CD8-positive, alpha-beta memory T cell (primary cell): ENCODE data around the gene HMGB4. TPM values are rescaled to one million over a fixed set of nuclear protein-coding genes. Genes with fewer than 3 reads are reported as not detected.

Experiments
- CTCF ChIA-PET: fragments of 350-600 bp; sonication (Branson Sonifier 250); formaldehyde crosslinking; loops from one replicate; lab custom pipeline; 2021; ENCODE audit warnings: antibody characterized with exemption; lab: Charles Lee
- POLR2A ChIA-PET: fragments of 350-600 bp; sonication (Branson Sonifier 250); formaldehyde crosslinking; loops from one replicate; lab custom pipeline; 2021; ENCODE audit warnings: antibody characterized with exemption; lab: Charles Lee
- DNase-seq, 5 donors: peaks; one replicate each; pipeline versions ENCODE4 v3.0.0 to v3.0.0-alpha.2; 2020 to 2022; ENCODE audit warnings: mixed read lengths in 1 of 5
- H3K27ac ChIP-seq: one replicate; pipeline ENCODE4 v1.7.0; 2013; ENCODE audit warnings: low read depth, mild to moderate bottlenecking, low read length, moderate library complexity
- H3K27me3 ChIP-seq: 2 replicates; pipeline ENCODE4 v1.7.0; 2013; ENCODE audit warnings: low read length, mild to moderate bottlenecking; ENCODE audit not compliant: insufficient read depth, poor library complexity, severe bottlenecking
- H3K36me3 ChIP-seq: 2 replicates; pipeline ENCODE4 v1.7.0; 2013; ENCODE audit warnings: mild to moderate bottlenecking, low read length, moderate library complexity; ENCODE audit not compliant: insufficient read depth
- H3K4me1 ChIP-seq: 2 replicates; pipeline ENCODE4 v1.7.0; 2013; ENCODE audit warnings: mild to moderate bottlenecking, low read length, moderate library complexity; ENCODE audit not compliant: insufficient read depth
- H3K4me3 ChIP-seq: 2 replicates; pipeline ENCODE4 v1.7.0; 2013; ENCODE audit warnings: mild to moderate bottlenecking, low read length
- H3K9me3 ChIP-seq: 2 replicates; pipeline ENCODE4 v1.7.0; 2013; ENCODE audit warnings: mild to moderate bottlenecking, low read length
- H3K27ac Mint-ChIP-seq, 8 donors: one replicate each; pipeline ENCODE4 v1.8.0; 2020 to 2021; ENCODE audit warnings: mixed read lengths in 8 of 8, mild to moderate bottlenecking in 6 of 8, inconsistent platforms in 3 of 8, moderate library complexity in 3 of 8
- H3K27me3 Mint-ChIP-seq, 2 donors: one replicate each; pipeline ENCODE4 v1.8.0; 2020 to 2021; ENCODE audit warnings: mixed read lengths in 2 of 2, mild to moderate bottlenecking in 1 of 2, moderate library complexity in 1 of 2
- H3K36me3 Mint-ChIP-seq, 3 donors: one replicate each; pipeline ENCODE4 v1.8.0; 2020 to 2021; ENCODE audit warnings: mixed read lengths in 3 of 3, inconsistent platforms in 1 of 3, mild to moderate bottlenecking in 1 of 3
- H3K4me1 Mint-ChIP-seq, 3 donors: one replicate each; pipeline ENCODE4 v1.8.0; 2020 to 2021; ENCODE audit warnings: mixed read lengths in 3 of 3, inconsistent platforms in 1 of 3, mild to moderate bottlenecking in 1 of 3
- H3K4me3 Mint-ChIP-seq, 7 donors: one replicate each; pipeline ENCODE4 v1.8.0; 2020 to 2021; ENCODE audit warnings: mixed read lengths in 7 of 7, mild to moderate bottlenecking in 6 of 7, moderate library complexity in 4 of 7, inconsistent platforms in 2 of 7
- H3K9me3 Mint-ChIP-seq, 5 donors: one replicate each; pipeline ENCODE4 v1.8.0; 2020 to 2022; ENCODE audit warnings: mixed read lengths in 5 of 5, mild to moderate bottlenecking in 3 of 5, moderate library complexity in 2 of 5, inconsistent platforms in 1 of 5
- polyA plus RNA-seq: library from polyadenylated mRNA; unstranded; fragments of 300-500 nt; fragmentation: Illumina TruSeq; gene quantifications from one replicate; pipeline ENCODE4 v1.2.3, GENCODE V29; 2021
- total RNA-seq, 2 experiments: library from RNA; stranded (reverse); gene quantifications; one replicate each; pipeline ENCODE4 v1.2.3, GENCODE V29; 2021

Gene HMGB4
- total and polyA plus RNA-seq, 3 experiments from 2014 or later = not detected

DNA sequence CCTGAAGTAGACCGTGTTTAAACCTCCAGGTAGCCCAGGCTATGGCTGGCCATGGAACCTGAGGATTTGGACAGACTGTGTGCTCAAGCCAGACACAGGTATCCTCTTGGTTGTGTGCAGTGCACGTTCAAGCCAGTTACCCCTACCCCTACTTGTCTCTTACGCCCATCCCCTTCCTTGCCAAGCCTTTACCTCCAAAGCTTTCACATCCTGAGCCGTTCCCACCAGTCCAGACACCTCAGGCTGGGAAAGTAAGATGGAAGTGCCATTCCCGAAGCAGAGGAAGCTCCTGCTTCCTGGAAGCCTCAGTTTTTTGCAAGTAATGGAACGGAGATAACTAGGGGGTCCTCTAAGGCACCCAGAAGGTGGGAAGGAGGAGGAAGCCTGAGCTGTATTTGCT is 41.5 kb upstream of the HMGB4 start:
- H3K4me1 ChIP-seq = no peaks in the 10 kb centered on the region
- H3K4me3 Mint-ChIP-seq = no peak overlapping the region
- DNase-seq = no peak
- no peak overlapping the region for H3K4me3 ChIP-seq
- no peaks in the 10 kb centered on the region for H3K36me3 ChIP-seq
- peaks cover 8 to 29% of the 10 kb centered on the region in 2 donors for H3K27me3 Mint-ChIP-seq
- POLR2A ChIA-PET = no interaction called here
- H3K27me3 ChIP-seq = no peaks in the 10 kb centered on the region
- H3K9me3 ChIP-seq = no peaks in the 10 kb centered on the region
- peaks cover 0 to 3% (median 0%) of the 10 kb centered on the region in 5 donors for H3K9me3 Mint-ChIP-seq
- H3K36me3 Mint-ChIP-seq = peaks cover 0 to 2% (median 0%) of the 10 kb centered on the region in 3 donors
- H3K4me1 Mint-ChIP-seq = no peaks in the 10 kb centered on the region
- CTCF ChIA-PET = no interaction called here
- H3K27ac ChIP-seq = no peak overlapping the region
- H3K27ac Mint-ChIP-seq = no peak overlapping the region

DNA sequence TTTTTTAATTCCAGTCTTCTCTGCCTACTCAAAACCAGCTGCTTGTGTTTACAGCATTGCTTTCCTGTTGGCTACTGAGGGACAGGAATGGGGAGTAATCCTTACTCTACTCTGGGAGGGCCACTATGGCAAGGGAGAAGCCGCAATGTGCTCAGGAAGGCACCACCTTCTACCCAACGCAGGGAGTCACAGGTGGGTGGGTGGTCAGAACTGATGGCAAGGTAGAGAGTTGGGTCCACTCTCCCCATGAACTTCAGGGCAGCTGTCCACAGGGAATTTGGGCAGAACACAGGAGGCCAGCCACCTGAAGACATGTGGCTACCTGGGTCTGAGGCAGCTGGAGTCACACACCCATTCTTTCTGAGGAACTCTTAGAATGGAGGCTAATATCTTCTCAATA is 40.5 kb upstream of the HMGB4 start:
- H3K4me3 Mint-ChIP-seq = no peak overlapping the region
- Histone ChIP-seq H3K9me3 (no peaks in the 10 kb centered on the region), H3K4me3 (no peak overlapping the region), H3K36me3 (no peaks in the 10 kb centered on the region), H3K4me1 (no peaks in the 10 kb centered on the region), H3K27me3 (no peaks in the 10 kb centered on the region), H3K27ac (no peak overlapping the region)
- ChIA-PET POLR2A (no interaction called here), CTCF (no interaction called here)
- H3K4me1 Mint-ChIP-seq = no peaks in the 10 kb centered on the region
- peaks cover 0 to 2% (median 0%) of the 10 kb centered on the region in 3 donors for H3K36me3 Mint-ChIP-seq
- no peak overlapping the region for H3K27ac Mint-ChIP-seq
- no peak for DNase-seq
- H3K27me3 Mint-ChIP-seq = peaks cover 8 to 30% of the 10 kb centered on the region in 2 donors
- peaks cover 0 to 3% (median 0%) of the 10 kb centered on the region in 5 donors for H3K9me3 Mint-ChIP-seq

GRCh38 chr1:33823830-33824229 is 40.0 kb upstream of the HMGB4 start:
- Histone ChIP-seq H3K9me3 (no peaks in the 10 kb centered on the region), H3K36me3 (no peaks in the 10 kb centered on the region), H3K4me3 (no peak overlapping the region), H3K27ac (no peak overlapping the region), H3K4me1 (no peaks in the 10 kb centered on the region), H3K27me3 (no peaks in the 10 kb centered on the region)
- Mint-ChIP-seq H3K9me3 (peaks cover 0 to 3% (median 0%) of the 10 kb centered on the region in 5 donors), H3K27ac (no peak overlapping the region), H3K4me1 (no peaks in the 10 kb centered on the region), H3K36me3 (peaks cover 0 to 2% (median 0%) of the 10 kb centered on the region in 3 donors), H3K4me3 (no peak overlapping the region), H3K27me3 (peaks cover 8 to 32% of the 10 kb centered on the region in 2 donors)
- CTCF ChIA-PET = no interaction called here
- DNase-seq = no peak
- POLR2A ChIA-PET = no interaction called here

DNA sequence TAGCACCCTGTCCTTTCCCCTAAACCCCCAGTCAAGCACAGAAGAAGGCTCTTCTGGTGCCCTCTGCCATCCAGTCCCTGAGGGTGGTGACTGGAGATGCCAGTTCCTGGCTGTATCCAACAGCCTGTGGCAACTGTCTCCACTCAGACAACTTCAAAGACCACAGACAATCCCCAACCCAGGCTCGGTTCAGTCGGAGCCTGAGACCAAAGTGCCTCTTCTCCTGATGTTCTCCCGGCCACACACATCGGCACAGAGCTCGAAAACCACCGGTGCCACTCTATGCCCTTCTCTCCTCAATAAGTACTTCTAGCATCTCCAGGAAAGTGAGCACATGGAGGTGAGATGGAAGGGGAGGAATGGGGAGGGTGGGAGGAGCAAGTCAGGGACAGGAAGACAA is 39.6 kb upstream of the HMGB4 start:
- no peak for DNase-seq
- H3K4me1 Mint-ChIP-seq = no peaks in the 10 kb centered on the region
- H3K36me3 Mint-ChIP-seq = peaks cover 0 to 2% (median 0%) of the 10 kb centered on the region in 3 donors
- H3K4me3 Mint-ChIP-seq = no peak overlapping the region
- Histone ChIP-seq H3K27me3 (no peaks in the 10 kb centered on the region), H3K27ac (no peak overlapping the region), H3K4me1 (no peaks in the 10 kb centered on the region), H3K36me3 (no peaks in the 10 kb centered on the region), H3K9me3 (no peaks in the 10 kb centered on the region), H3K4me3 (no peak overlapping the region)
- ChIA-PET POLR2A (no interaction called here), CTCF (no interaction called here)
- H3K9me3 Mint-ChIP-seq = peaks cover 0 to 3% (median 0%) of the 10 kb centered on the region in 5 donors
- H3K27ac Mint-ChIP-seq = no peak overlapping the region
- H3K27me3 Mint-ChIP-seq = peaks cover 8 to 35% of the 10 kb centered on the region in 2 donors

DNA sequence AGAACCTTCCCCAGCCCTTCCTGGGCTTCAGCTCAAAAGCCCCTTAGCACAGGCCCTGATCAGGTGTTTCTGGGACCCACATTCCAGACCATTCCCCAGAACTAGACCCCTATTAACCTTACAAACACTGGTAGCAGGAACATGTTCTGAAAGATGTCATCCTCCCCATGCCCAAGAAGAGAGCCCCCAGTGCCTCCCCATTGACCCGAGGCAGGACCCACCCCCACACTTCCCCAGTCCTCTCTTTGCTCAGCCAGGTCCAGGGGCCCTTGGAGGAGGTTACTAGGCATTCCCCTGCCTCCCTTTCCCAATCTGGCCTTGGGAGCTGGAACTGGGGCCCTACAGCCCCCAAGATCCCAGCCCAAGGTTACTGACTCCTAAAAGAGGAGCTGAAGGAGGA is 38.9 kb upstream of the HMGB4 start:
- ChIA-PET POLR2A (no interaction called here), CTCF (no interaction called here)
- Mint-ChIP-seq H3K36me3 (peaks cover 0 to 2% (median 0%) of the 10 kb centered on the region in 3 donors), H3K27ac (no peak overlapping the region), H3K27me3 (peaks cover 8 to 32% of the 10 kb centered on the region in 2 donors), H3K9me3 (peaks cover 0 to 3% (median 0%) of the 10 kb centered on the region in 5 donors), H3K4me3 (no peak overlapping the region), H3K4me1 (no peaks in the 10 kb centered on the region)
- DNase-seq = no peak
- Histone ChIP-seq H3K27ac (no peak overlapping the region), H3K4me3 (no peak overlapping the region), H3K27me3 (no peaks in the 10 kb centered on the region), H3K9me3 (no peaks in the 10 kb centered on the region), H3K36me3 (no peaks in the 10 kb centered on the region), H3K4me1 (no peaks in the 10 kb centered on the region)

GRCh38 chr1:33825506-33825905 is 38.4 kb upstream of the HMGB4 start:
- DNase-seq = no peak
- Mint-ChIP-seq H3K9me3 (peaks cover 0 to 3% (median 0%) of the 10 kb centered on the region in 5 donors), H3K27me3 (peaks cover 8 to 31% of the 10 kb centered on the region in 2 donors), H3K36me3 (peaks cover 0 to 2% (median 0%) of the 10 kb centered on the region in 3 donors), H3K4me3 (no peak overlapping the region), H3K27ac (no peak overlapping the region), H3K4me1 (no peaks in the 10 kb centered on the region)
- ChIA-PET POLR2A (no interaction called here), CTCF (no interaction called here)
- Histone ChIP-seq H3K4me3 (no peak overlapping the region), H3K27me3 (no peaks in the 10 kb centered on the region), H3K36me3 (no peaks in the 10 kb centered on the region), H3K4me1 (no peaks in the 10 kb centered on the region), H3K27ac (no peak overlapping the region), H3K9me3 (no peaks in the 10 kb centered on the region)

DNA sequence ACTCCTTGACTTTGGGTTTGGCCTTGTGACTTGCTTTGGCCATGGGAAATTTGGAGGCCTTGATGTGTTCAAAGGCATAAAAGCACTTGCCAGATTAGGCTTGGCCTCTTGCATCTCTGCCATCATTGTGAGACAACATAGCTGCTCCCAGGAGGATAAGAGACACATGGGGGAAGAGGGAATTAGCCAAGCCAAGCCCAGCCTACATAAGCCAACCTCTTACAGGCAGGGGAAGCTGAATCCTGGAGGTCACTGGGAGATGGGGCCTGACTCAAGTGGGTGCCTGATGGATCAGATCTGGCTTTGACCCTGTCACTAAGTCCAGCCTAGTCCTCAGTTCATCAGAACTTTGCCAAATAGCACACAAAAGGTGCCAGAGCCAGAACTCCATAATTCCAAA is 37.6 kb upstream of the HMGB4 start:
- Mint-ChIP-seq H3K36me3 (peaks cover 0 to 2% (median 0%) of the 10 kb centered on the region in 3 donors), H3K27ac (no peak overlapping the region), H3K4me3 (no peak overlapping the region), H3K9me3 (no peaks in the 10 kb centered on the region), H3K27me3 (peaks cover 10 to 31% of the 10 kb centered on the region in 2 donors), H3K4me1 (no peaks in the 10 kb centered on the region)
- DNase-seq = no peak
- POLR2A ChIA-PET = no interaction called here
- Histone ChIP-seq H3K9me3 (no peaks in the 10 kb centered on the region), H3K27ac (no peak overlapping the region), H3K27me3 (no peaks in the 10 kb centered on the region), H3K36me3 (no peaks in the 10 kb centered on the region), H3K4me1 (no peaks in the 10 kb centered on the region), H3K4me3 (no peak overlapping the region)
- CTCF ChIA-PET = no interaction called here

- CTCF ChIA-PET = no interaction called here
- no peaks in the 10 kb centered on the region for H3K9me3 Mint-ChIP-seq
- no peaks in the 10 kb centered on the region for H3K4me1 Mint-ChIP-seq
- Histone ChIP-seq H3K27me3 (no peaks in the 10 kb centered on the region), H3K9me3 (no peaks in the 10 kb centered on the region), H3K27ac (no peak overlapping the region), H3K4me1 (no peaks in the 10 kb centered on the region), H3K4me3 (no peak overlapping the region), H3K36me3 (no peaks in the 10 kb centered on the region)
- POLR2A ChIA-PET = no interaction called here
- DNase-seq = no peak
- H3K27ac Mint-ChIP-seq = no peak overlapping the region
- peaks cover 0 to under 1% (median 0%) of the 10 kb centered on the region in 3 donors for H3K36me3 Mint-ChIP-seq
- no peak overlapping the region for H3K4me3 Mint-ChIP-seq
- peaks cover 8 to 29% of the 10 kb centered on the region in 2 donors for H3K27me3 Mint-ChIP-seq
Observed at GRCh38 chr1:33826711-33827110, 37.2 kb upstream of the HMGB4 start.
